Upper lobe of left lung (tissue), 6 donors: ENCODE measurements around the gene PCSK9. TPM values are rescaled to one million over a fixed set of nuclear protein-coding genes. Genes with fewer than 3 reads are reported as not detected.

ENCODE experiments used
- ATAC-seq, 2 donors: fragments of 200-7000 bp; cut with Tn5 transposase; one replicate each; pipeline ENCODE4 v1.9.1; 2022; ENCODE audit warnings: mild to moderate bottlenecking in 2 of 2, moderate library complexity in 2 of 2; ENCODE audit not compliant: low FRiP score in 2 of 2
- DNase-seq, 2 donors: peaks; one replicate each; pipeline ENCODE4 v3.0.0-alpha.2; 2019 to 2020
- H3K27ac ChIP-seq, 4 donors: fragments of 200-600 bp; sonication (generic); one replicate each; pipeline ENCODE4 v1.5.1; 2016 to 2019
- H3K27me3 ChIP-seq, 4 donors: fragments of 200-600 bp; sonication (generic); one replicate each; pipeline ENCODE4 v1.5.1; 2017 to 2019
- H3K36me3 ChIP-seq, 4 donors: fragments of 200-600 bp; sonication (generic); one replicate each; pipeline ENCODE4 v1.5.1; 2016 to 2019
- H3K4me1 ChIP-seq, 4 donors: fragments of 200-600 bp; sonication (generic); one replicate each; pipeline ENCODE4 v1.5.1; 2018 to 2019
- H3K4me3 ChIP-seq, 4 donors: fragments of 200-600 bp; sonication (generic); one replicate each; pipeline ENCODE4 v1.5.1; 2017 to 2019; ENCODE audit warnings: mild to moderate bottlenecking in 2 of 4, moderate library complexity in 1 of 4
- H3K9me3 ChIP-seq, 4 donors: fragments of 200-600 bp; sonication (generic); one replicate each; pipeline ENCODE4 v1.5.1; 2018 to 2019
- EP300 ChIP-seq, 4 donors: sonication (generic); formaldehyde crosslinking; IDR thresholded peaks; one replicate each; pipeline ENCODE4 v1.5.1; 2017; ENCODE audit warnings: antibody characterized with exemption in 4 of 4, control low read depth in 2 of 4
- POLR2A ChIP-seq, 4 donors: fragments of 450-650 bp; IDR thresholded peaks; one replicate each; pipeline ENCODE4 v1.5.1; 2016 to 2017; ENCODE audit warnings: antibody characterized with exemption in 4 of 4, mild to moderate bottlenecking in 2 of 4
- POLR2AphosphoS5 ChIP-seq, 2 donors: sonication (generic); formaldehyde crosslinking; IDR thresholded peaks; one replicate each; pipeline ENCODE4 v1.5.1; 2017; ENCODE audit warnings: antibody characterized with exemption in 2 of 2
- WGBS, 2 donors: methylation state at CpG; one replicate each; pipeline ENCODE4 v1.1.5; 2017 to 2018; 5-methylcytosine and 5-hydroxymethylcytosine counted together
- total RNA-seq, 6 donors: library from RNA; depleted of rRNA in 4 of 6; stranded (reverse); fragments of >200 nt in 4 of 6; gene quantifications; one replicate each; pipeline versions ENCODE4 v1.1.0 to v1.2.1, GENCODE V29; 2016 to 2021
- TF ChIP-seq, protein P1 (sequence below), 6 experiments: fragments of 450-650 bp in 4 of 6; fragments of 200-600 bp in 2 of 6; sonication (generic) in 2 of 6; IDR thresholded peaks; one replicate each; pipeline ENCODE4 v1.5.1; 2016 to 2019; ENCODE audit warnings: antibody characterized with exemption in 6 of 6
- donor health status: DM: no; HTN: no; CAD: no; lungs with moderate emphysema.
- donor health status: DM: no; HTN: yes; CAD: no; lungs with severe emphysema.

PCSK9 gene
- total RNA-seq, 6 donors from 2014 or later, result 9.4 to 63.9 (median 31.5) TPM

DNA sequence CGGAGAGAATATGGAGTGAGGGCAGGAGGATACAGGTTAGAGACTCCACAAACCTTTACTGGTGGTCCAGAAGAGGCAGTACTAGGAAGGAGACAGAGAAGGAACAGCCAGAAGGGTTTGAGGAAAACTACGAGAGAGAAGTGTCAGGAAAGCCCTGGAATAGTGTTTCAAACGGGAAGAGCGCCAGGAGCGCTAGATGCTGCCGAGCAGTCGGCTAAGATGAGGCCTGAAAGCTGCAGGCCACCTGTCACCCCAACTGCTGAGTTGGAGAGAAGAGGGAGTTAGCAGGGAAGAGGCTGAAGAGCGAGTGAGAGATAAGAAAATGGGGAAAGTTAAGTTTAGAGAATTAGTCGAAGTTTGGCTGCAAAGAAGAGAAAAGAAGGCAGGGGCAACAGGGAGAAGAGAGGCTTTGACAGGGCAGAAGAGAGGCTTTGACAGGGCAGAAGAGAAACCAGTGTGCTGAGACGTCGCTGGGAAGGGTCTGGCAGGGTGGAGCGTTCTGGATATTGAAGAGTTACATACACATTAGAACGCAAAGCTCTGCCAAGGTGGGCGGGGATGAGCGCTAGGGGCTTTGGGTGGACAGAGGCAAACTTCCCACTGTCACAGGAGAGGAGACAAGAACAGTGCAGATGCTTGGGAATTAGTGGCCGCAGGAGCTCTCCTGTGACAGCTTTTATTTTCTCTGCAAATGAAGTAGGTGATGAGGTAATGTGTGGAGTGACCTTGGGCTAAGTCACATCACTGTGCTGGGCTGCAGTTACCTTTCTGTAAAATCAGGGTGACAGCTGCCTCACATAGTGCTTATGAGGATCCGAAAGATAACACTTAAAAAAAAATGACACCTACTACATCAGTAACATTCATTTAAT lies 31.2 kb downstream of the PCSK9 start:
- 85 to 90% methylated on average over 17 of the region's 17 CpGs for WGBS, 2 donors
- DNase-seq (no peak), ATAC-seq (no peak)
- TF ChIP-seq POLR2A (IDR thresholded peaks at IDR 0.05) (no peak), EP300 (IDR thresholded peaks at IDR 0.05) (no peak), POLR2AphosphoS5 (IDR thresholded peaks at IDR 0.05) (no peak)
- TF ChIP-seq, protein P1, sequence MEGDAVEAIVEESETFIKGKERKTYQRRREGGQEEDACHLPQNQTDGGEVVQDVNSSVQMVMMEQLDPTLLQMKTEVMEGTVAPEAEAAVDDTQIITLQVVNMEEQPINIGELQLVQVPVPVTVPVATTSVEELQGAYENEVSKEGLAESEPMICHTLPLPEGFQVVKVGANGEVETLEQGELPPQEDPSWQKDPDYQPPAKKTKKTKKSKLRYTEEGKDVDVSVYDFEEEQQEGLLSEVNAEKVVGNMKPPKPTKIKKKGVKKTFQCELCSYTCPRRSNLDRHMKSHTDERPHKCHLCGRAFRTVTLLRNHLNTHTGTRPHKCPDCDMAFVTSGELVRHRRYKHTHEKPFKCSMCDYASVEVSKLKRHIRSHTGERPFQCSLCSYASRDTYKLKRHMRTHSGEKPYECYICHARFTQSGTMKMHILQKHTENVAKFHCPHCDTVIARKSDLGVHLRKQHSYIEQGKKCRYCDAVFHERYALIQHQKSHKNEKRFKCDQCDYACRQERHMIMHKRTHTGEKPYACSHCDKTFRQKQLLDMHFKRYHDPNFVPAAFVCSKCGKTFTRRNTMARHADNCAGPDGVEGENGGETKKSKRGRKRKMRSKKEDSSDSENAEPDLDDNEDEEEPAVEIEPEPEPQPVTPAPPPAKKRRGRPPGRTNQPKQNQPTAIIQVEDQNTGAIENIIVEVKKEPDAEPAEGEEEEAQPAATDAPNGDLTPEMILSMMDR (IDR thresholded peaks at IDR 0.05), result no peak
- no peaks in the 10 kb centered on the region for H3K27me3 ChIP-seq
- H3K4me3 ChIP-seq, result no peak overlapping the region
- no peaks in the 10 kb centered on the region for H3K9me3 ChIP-seq
- H3K36me3 ChIP-seq, result peaks cover 39 to 98% (median 74%) of the 10 kb centered on the region in 4 donors
- H3K4me1 ChIP-seq, result peaks cover 0 to 2% (median 1%) of the 10 kb centered on the region in 4 donors
- no peak overlapping the region for H3K27ac ChIP-seq

DNA sequence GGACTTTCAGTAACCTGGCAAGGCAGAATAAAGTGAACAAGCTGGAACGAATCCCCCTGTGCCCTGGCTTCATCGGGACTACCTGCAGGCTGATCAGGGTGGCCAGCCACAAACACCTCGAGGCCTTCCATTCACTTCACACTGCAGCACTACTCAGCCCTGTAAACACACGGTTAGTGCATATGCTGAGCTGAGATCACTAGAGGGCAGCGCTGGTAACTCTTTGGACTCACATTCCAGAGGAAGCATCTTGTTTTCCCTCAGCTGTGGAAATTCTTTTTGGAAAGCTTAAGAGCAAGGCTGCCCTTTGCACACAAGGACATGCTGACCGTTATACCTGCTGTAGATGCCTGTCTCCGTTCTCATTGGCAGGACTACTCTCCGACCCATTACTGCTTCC lies 32.1 kb downstream of the PCSK9 start:
- no peak overlapping the region for H3K4me3 ChIP-seq
- H3K27ac ChIP-seq, result no peak overlapping the region
- peaks cover 44 to 100% (median 78%) of the 10 kb centered on the region in 4 donors for H3K36me3 ChIP-seq
- no peaks in the 10 kb centered on the region for H3K4me1 ChIP-seq
- no peaks in the 10 kb centered on the region for H3K9me3 ChIP-seq
- peak; percentile 52 to 73 for ATAC-seq
- 57 to 59% methylated on average over 5 to 8 of the region's 8 CpGs for WGBS, 2 donors
- H3K27me3 ChIP-seq, result no peaks in the 10 kb centered on the region
- DNase-seq, result no peak
- TF ChIP-seq EP300 (IDR thresholded peaks at IDR 0.05) (no peak), POLR2A (IDR thresholded peaks at IDR 0.05) (no peak), POLR2AphosphoS5 (IDR thresholded peaks at IDR 0.05) (no peak)
- TF ChIP-seq, protein P1 (IDR thresholded peaks at IDR 0.05), result peak in 1 of 6 experiments; percentile 9

DNA sequence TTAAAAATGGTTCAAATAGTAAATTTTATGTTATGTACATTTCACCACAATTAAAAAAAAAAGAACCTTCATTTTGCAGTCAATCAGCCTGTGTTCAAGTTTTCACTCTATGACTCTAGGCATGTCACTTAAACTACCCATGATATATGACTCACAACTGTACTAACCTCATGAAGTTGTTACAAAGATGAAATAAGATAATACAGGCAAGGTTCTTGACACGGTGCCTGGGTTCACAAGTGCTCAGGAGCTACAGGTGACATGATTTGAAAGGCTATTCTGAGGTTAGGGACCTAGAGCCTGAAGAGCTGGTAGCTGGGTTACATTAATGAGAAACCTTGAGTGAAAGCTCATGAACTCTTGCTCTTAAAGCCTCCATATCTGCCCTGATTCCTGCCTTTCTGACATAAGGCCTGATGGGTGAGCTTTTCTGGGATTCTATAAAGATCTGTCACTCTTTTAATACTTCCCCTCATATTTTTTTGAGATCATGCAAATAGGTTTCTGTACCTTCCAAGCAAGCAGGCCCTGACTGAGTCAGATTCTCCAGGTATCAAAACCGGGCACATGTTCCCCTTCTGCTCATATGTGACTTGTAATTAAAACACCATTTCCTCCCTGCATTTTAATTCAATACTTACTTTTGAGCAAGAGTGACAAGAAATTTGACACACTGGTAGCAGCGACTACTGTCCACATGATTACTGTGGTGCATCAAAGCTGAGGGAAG lies 34.0 kb downstream of the PCSK9 start:
- no peak for DNase-seq
- H3K36me3 ChIP-seq, result peaks cover 48 to 100% (median 78%) of the 10 kb centered on the region in 4 donors

DNA sequence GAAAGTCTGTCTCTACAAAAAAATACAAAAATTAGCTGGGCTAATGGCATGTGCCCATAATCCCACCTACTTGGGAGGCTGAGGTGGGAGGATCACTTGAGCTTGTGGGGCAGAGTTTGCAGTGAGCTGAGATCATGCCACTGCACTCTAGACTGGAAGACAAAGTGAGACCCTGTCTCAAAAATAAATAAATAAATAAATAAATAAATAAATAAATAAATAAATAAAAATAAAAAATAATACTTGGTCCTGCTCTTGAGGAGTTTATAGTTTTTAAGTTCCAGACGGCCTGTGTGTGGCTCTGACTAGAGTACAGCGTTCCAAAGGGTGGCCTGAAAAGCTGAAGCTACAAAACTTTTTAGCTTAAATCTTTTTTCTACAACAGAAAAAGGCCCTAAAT lies 35.1 kb downstream of the PCSK9 start:
- Histone ChIP-seq H3K36me3 (peaks cover 45 to 100% (median 80%) of the 10 kb centered on the region in 4 donors), H3K27me3 (no peaks in the 10 kb centered on the region), H3K9me3 (no peaks in the 10 kb centered on the region), H3K27ac (no peak overlapping the region), H3K4me3 (no peak overlapping the region), H3K4me1 (no peaks in the 10 kb centered on the region)
- 95 to 100% methylated on average over 2 of the region's 2 CpGs for WGBS, 2 donors
- DNase-seq (no peak), ATAC-seq (no peak)
- no peak for TF ChIP-seq POLR2AphosphoS5 (IDR thresholded peaks at IDR 0.05)
- TF ChIP-seq POLR2A (IDR thresholded peaks at IDR 0.05), result no peak
- TF ChIP-seq, protein P1 (IDR thresholded peaks at IDR 0.05), result no peak
- no peak for TF ChIP-seq EP300 (IDR thresholded peaks at IDR 0.05)

More for the DNA sequence above, 34.0 kb downstream of the PCSK9 start:
- no peaks in the 10 kb centered on the region for H3K4me1 ChIP-seq
- H3K27ac ChIP-seq, result no peak overlapping the region
- no peaks in the 10 kb centered on the region for H3K9me3 ChIP-seq
- WGBS, 2 donors, result 90 to 91% methylated on average over 3 of the region's 3 CpGs
- no peak for ATAC-seq
- H3K4me3 ChIP-seq, result no peak overlapping the region
- TF ChIP-seq EP300 (IDR thresholded peaks at IDR 0.05) (no peak), POLR2AphosphoS5 (IDR thresholded peaks at IDR 0.05) (no peak), POLR2A (IDR thresholded peaks at IDR 0.05) (no peak)
- TF ChIP-seq, protein P1 (IDR thresholded peaks at IDR 0.05), result no peak
- H3K27me3 ChIP-seq, result no peaks in the 10 kb centered on the region
